Natural killer cell (primary cell): ENCODE data around the gene PKN3. TPM values are rescaled to one million over a fixed set of nuclear protein-coding genes. Genes with fewer than 3 reads are reported as not detected.

ENCODE experiments used
- ATAC-seq, 3 donors: fragments of 150-1000 bp in 2 of 3; fragments of 200-7000 bp in 1 of 3; cut with Tn5 transposase; 1 replicate in 1 of 3; 2 replicates in 2 of 3; pipeline ENCODE4 v1.10.0; 2021; ENCODE audit warnings: mild to moderate bottlenecking in 2 of 3, moderate library complexity in 2 of 3
- DNase-seq, 2 donors: peaks; one replicate each; pipeline versions ENCODE4 v3.0.0 to v3.0.0-alpha.2; 2013 to 2021; ENCODE audit warnings: mixed read lengths in 1 of 2
- H3K27ac ChIP-seq: one replicate; pipeline ENCODE4 v1.5.1; 2013; ENCODE audit warnings: mild to moderate bottlenecking, low read length
- H3K27me3 ChIP-seq: one replicate; pipeline ENCODE4 v1.6.1; 2013; ENCODE audit warnings: low read length; ENCODE audit not compliant: control insufficient read depth, insufficient read depth
- H3K36me3 ChIP-seq: one replicate; pipeline ENCODE4 v1.6.1; 2013; ENCODE audit warnings: low read length; ENCODE audit not compliant: control insufficient read depth, insufficient read depth
- H3K4me1 ChIP-seq: one replicate; pipeline ENCODE4 v1.6.1; 2013; ENCODE audit warnings: low read length; ENCODE audit not compliant: control insufficient read depth, insufficient read depth
- H3K4me3 ChIP-seq: one replicate; pipeline ENCODE4 v1.5.1; 2013; ENCODE audit warnings: low read length
- H3K9me3 ChIP-seq: one replicate; pipeline ENCODE4 v1.6.1; 2013; ENCODE audit warnings: low read length; ENCODE audit not compliant: control insufficient read depth, insufficient read depth
- H3K27ac Mint-ChIP-seq, 2 donors: one replicate each; pipeline ENCODE4 v1.8.0; 2022; ENCODE audit warnings: mild to moderate bottlenecking in 2 of 2, mixed read lengths in 2 of 2, moderate library complexity in 1 of 2
- H3K27me3 Mint-ChIP-seq, 2 donors: one replicate each; pipeline ENCODE4 v1.8.0; 2022; ENCODE audit warnings: low read depth in 2 of 2, mixed read lengths in 2 of 2
- H3K36me3 Mint-ChIP-seq: one replicate; pipeline ENCODE4 v1.8.0; 2022; ENCODE audit warnings: mixed read lengths
- H3K4me1 Mint-ChIP-seq, 2 donors: one replicate each; pipeline ENCODE4 v1.8.0; 2022; ENCODE audit warnings: mixed read lengths in 2 of 2
- H3K4me3 Mint-ChIP-seq: one replicate; pipeline ENCODE4 v1.8.0; 2022; ENCODE audit warnings: mild to moderate bottlenecking, moderate library complexity, mixed read lengths
- H3K9me3 Mint-ChIP-seq, 2 donors: one replicate each; pipeline ENCODE4 v1.8.0; 2022; ENCODE audit warnings: mixed read lengths in 2 of 2
- CTCF ChIP-seq: fragments of 200-600 bp; IDR thresholded peaks from one replicate; pipeline ENCODE4 v1.8.0; 2022; ENCODE audit warnings: antibody characterized with exemption
- WGBS: methylation state at CpG from one replicate; pipeline ENCODE4 v1.1.7; 2013; ENCODE audit warnings: missing lambda C conversion rate; ENCODE audit not compliant: insufficient coverage; 5-methylcytosine and 5-hydroxymethylcytosine counted together
- intact Hi-C: fragments of 100-400 bp; cut with micrococcal nuclease; formaldehyde crosslinking; loops from one replicate; pipeline ENCODE4 v1.14.2; 2022
- total RNA-seq, 4 donors: library from RNA; stranded (reverse); fragments of 120-200 nt in 1 of 4; gene quantifications; one replicate each; pipeline versions ENCODE4 v1.2.3 to v1.2.4, GENCODE V29; 2013 to 2022

The PKN3 gene
- total RNA-seq, 3 donors from 2014 or later (not counting 1 experiment from before 2014, with no cell fraction given) = 3.6 to 4.5 (median 3.9) TPM

- Mint-ChIP-seq H3K36me3 (no peaks in the 10 kb centered on the region), H3K4me1 (no peaks in the 10 kb centered on the region), H3K27ac (no peak overlapping the region), H3K27me3 (no peaks in the 10 kb centered on the region), H3K4me3 (no peak overlapping the region), H3K9me3 (no peaks in the 10 kb centered on the region)
- TF ChIP-seq CTCF = no peak
- intact Hi-C loops = no loop called here
- WGBS = 73% methylated on average over 9 of the region's 9 CpGs
- Histone ChIP-seq H3K27me3 (no peaks in the 10 kb centered on the region), H3K4me3 (no peak overlapping the region), H3K36me3 (peaks cover 26% of the 10 kb centered on the region), H3K9me3 (no peaks in the 10 kb centered on the region), H3K27ac (no peak overlapping the region), H3K4me1 (no peaks in the 10 kb centered on the region)
- DNase-seq (peak in 1 of 2 donors; percentile 29), ATAC-seq (peak in 1 of 3 donors; percentile 26)
These were observed 31.0 kb downstream of the PKN3 start for GRCh38 chr9:128733256-128733655.

- peaks cover 34% of the 10 kb centered on the region for H3K36me3 ChIP-seq
- no peaks in the 10 kb centered on the region for H3K9me3 ChIP-seq
- H3K4me3 ChIP-seq = no peak overlapping the region
- intact Hi-C loops = no loop called here
- no peak for TF ChIP-seq CTCF
- Mint-ChIP-seq H3K27me3 (no peaks in the 10 kb centered on the region), H3K36me3 (no peaks in the 10 kb centered on the region), H3K9me3 (no peaks in the 10 kb centered on the region), H3K27ac (no peak overlapping the region), H3K4me1 (no peaks in the 10 kb centered on the region), H3K4me3 (no peak overlapping the region)
- no peak for DNase-seq
- no peak for ATAC-seq
- WGBS = 90% methylated on average over 2 of the region's 2 CpGs
- no peaks in the 10 kb centered on the region for H3K27me3 ChIP-seq
- no peaks in the 10 kb centered on the region for H3K4me1 ChIP-seq
- H3K27ac ChIP-seq = no peak overlapping the region
These were observed 33.1 kb downstream of the PKN3 start for GRCh38 chr9:128735373-128735772.

GRCh38 chr9:128742401-128742800 lies 40.1 kb downstream of the PKN3 start:
- H3K9me3 ChIP-seq = no peaks in the 10 kb centered on the region
- H3K27me3 ChIP-seq = no peaks in the 10 kb centered on the region
- no peak overlapping the region for H3K4me3 Mint-ChIP-seq
- no peaks in the 10 kb centered on the region for H3K4me1 Mint-ChIP-seq
- intact Hi-C loops = no loop called here
- no peaks in the 10 kb centered on the region for H3K4me1 ChIP-seq
- H3K27ac Mint-ChIP-seq = no peak overlapping the region
- WGBS = 90% methylated on average over 18 of the region's 20 CpGs
- H3K36me3 ChIP-seq = peaks cover 22% of the 10 kb centered on the region
- ATAC-seq (no peak), DNase-seq (no peak)
- no peak for TF ChIP-seq CTCF
- no peaks in the 10 kb centered on the region for H3K27me3 Mint-ChIP-seq
- H3K4me3 ChIP-seq = no peak overlapping the region
- H3K27ac ChIP-seq = no peak overlapping the region
- no peaks in the 10 kb centered on the region for H3K9me3 Mint-ChIP-seq
- no peaks in the 10 kb centered on the region for H3K36me3 Mint-ChIP-seq

- Histone ChIP-seq H3K36me3 (peaks cover 21% of the 10 kb centered on the region), H3K27me3 (no peaks in the 10 kb centered on the region), H3K4me3 (no peak overlapping the region), H3K4me1 (no peaks in the 10 kb centered on the region), H3K27ac (no peak overlapping the region), H3K9me3 (no peaks in the 10 kb centered on the region)
- Mint-ChIP-seq H3K4me1 (no peaks in the 10 kb centered on the region), H3K9me3 (no peaks in the 10 kb centered on the region), H3K27me3 (no peaks in the 10 kb centered on the region), H3K27ac (no peak overlapping the region), H3K36me3 (no peaks in the 10 kb centered on the region), H3K4me3 (no peak overlapping the region)
- intact Hi-C loops = no loop called here
- ATAC-seq = no peak
- no peak for TF ChIP-seq CTCF
- no peak for DNase-seq
- 100% methylated on average over 1 of the region's 1 CpG for WGBS
These were observed 41.1 kb downstream of the PKN3 start for GRCh38 chr9:128743421-128743820.
